Daoy (cell line): ENCODE results near the gene RFNG. TPM values are rescaled to one million over a fixed set of nuclear protein-coding genes. Genes with fewer than 3 reads are reported as not detected.

ENCODE experiments used
- DNase-seq: peaks from one replicate; pipeline ENCODE4 v3.0.0-alpha.2; 2015; ENCODE audit warnings: low read depth
- total RNA-seq: library from RNA; depleted of rRNA; stranded (reverse); fragments of >200 nt; shearing (Covaris generic); gene quantifications from 2 replicates; pipeline ENCODE4 v1.2.3, GENCODE V29; 2014

The RFNG gene
- total RNA-seq, 1 experiment from 2014 or later, result 20.2 TPM

- DNase-seq, result peak; percentile 6
Observed at GRCh38 chr17:82058230-82058854, 6.7 kb upstream of the RFNG start.

DNA sequence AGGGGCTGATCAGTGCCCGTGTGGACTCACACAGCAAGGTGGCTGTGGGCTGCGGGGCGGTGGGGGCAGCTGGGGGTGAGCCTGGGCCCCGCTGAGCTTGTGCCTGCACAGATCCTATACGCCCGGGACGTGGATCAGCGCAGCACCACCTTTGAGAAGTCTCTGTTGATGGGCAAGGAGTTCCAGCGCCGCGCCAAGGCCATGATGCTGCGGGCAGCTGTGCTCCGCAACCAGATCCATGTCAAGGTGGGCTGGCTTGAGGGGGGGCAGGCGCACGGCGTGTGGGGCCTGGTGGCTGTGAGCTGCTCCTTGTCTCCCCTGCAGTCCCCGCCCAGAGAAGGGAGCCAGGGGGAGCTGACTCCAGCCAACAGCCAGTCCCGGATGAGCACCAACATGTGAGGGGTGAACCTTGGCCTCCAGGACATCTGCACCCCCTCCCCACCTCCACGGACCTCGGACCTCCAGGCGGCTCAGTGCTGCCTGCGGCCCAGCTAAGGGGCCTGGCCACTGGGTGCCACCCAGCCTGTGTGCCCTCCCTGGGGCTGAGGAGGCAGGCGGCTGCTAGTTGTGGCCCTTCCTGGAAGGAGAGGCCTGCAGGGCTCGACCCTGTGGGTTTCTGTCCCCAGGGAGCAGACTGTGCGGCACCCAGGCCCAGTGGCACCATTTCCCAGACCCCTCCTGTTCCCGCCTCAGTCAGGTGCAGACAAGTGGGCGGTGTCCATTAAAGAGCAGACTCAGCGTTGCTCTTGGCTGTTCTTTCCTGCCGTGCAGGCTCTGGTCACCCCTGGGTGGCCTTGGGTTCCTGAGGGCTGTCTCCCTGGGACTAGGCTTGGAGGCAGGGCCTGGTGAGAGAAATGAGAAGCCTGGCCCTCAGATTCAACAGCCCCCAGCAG is 5.4 kb upstream of the RFNG start:
- DNase-seq, result peak; percentile 11

GRCh38 chr17:82055965-82056728 is 4.5 kb upstream of the RFNG start:
- DNase-seq, result peak; percentile 5

- DNase-seq, result peak; percentile 9
Observed at GRCh38 chr17:82055023-82055964, 3.7 kb upstream of the RFNG start.

DNA sequence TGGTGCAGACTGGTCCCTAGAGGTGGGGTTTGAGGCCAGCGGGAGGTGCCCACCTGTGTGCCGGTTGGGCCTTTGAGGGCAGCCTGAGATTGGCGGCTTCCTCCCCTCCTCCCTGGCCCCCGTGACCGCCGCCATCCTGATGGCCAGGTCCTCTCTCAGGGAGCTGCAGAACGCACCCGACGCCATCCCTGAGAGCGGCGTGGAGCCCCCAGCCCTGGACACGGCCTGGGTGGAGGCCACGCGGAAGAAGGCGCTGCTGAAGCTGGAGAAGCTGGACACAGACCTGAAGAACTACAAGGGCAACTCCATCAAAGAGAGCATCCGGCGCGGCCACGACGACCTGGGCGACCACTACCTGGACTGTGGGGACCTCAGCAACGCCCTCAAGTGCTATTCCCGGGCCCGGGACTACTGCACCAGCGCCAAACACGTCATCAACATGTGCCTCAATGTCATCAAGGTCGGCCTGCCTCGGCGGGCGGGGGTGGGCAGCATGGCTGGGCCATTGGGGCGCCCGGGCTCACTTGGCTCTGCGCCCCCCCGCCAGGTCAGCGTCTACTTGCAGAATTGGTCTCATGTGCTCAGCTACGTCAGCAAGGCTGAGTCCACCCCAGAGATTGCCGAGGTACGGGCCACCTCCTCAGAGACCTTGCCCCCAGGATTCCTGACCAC is 2.9 kb upstream of the RFNG start:
- peak; percentile 10 for DNase-seq

- DNase-seq, result peak; percentile 6
Observed at GRCh38 chr17:82053556-82054263, 2.1 kb upstream of the RFNG start.

- no peak for DNase-seq
Observed at GRCh38 chr17:82053130-82053529, 1.5 kb upstream of the RFNG start.

DNA sequence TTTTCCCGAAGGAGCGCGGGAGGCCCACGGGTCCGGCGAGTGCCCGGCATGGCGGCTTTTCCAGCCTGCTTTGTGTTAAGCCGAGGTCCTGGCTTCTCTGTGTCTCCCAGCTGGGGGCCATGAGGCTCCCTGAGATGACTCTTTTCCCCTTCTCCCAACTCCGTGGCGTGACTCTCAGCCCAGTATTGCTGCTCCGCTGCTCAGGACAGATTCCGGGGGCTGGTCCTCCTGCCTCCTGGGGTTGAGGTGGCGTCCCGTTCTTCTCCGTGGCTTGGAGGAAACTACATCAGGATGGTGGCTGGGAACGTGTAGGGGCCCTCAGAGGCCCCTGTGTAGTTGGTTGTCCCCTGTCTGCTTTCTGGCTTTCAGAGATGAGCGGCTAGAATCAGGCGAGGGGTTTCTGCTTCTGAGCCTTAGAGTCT is 1.0 kb upstream of the RFNG start:
- peak; percentile 6 for DNase-seq

DNA sequence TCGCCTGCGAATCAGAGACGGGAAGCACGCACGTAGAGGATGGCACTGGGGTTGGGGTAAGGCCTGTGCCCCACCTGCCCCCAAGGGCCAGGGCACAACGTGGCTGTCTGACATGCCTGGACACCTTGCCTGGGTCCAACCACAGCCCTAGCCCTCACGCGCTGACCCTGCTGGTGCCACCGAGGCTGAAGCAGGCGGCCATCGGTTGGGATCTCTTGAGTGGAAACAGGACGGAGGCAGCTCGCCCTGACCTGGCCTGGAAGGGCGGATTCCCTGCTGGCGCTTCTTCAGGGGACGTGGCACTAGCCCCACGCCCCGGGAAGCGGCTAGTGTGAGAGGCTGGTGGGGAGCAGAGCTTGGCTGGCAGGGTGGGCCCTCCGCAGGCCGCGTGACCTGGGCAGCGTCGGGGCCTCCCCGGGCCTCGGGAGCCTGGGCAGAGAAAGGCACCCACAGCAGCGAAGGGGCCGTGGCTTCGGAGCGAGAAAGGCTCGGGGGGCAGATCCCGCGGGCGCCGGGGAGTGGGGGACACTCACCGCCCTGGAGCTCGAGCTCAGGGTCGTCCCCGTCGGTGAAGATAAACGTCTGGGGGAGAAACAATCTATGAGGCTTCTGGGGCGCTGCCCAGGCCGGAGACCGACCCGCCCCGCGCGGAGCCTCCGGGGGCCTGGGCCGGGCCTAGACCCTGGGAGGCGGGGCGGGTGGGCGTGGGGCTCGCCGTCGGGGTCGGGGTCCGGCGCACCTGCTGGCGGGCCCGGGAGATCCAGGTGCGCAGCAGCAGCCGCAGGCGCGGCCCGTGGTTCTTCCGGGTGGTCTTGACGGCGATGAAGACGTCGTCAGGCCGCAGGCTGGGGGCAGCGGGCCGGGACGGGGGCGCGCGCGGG is 610 bp downstream of the RFNG start:
- peak; percentile 9 for DNase-seq

DNA sequence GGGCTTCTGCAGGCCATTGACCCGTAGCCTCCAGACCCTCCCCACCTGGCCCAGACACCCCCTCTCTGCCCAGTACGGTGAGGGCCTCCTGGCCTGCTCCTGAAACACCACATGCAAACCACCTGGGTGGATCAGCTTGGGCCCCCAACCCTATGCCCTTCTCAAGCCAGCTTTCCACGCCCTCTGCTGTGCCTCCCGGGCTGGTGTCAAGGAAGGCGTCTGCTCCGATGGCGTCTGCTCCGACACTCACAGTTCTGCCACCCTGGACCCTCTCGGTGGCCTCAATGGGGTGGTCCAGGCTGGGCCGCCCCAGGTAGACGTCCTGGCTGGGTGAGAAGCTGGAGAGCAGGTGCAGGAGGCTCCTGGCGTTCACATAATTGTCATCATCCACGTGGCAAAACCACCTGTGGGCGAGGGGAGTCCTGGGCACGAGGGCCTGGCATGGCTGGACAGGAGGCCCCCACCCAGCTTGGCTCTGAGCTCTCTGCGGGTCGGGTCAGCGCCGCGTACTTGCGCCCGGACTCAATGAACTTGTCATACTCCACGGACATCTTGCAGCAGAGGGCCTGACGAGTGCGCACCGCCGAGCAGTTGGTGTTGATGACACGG is 1.4 kb downstream of the RFNG start:
- peak; percentile 2 for DNase-seq

- DNase-seq, result no peak
Observed at GRCh38 chr17:82049521-82049971, 2.1 kb downstream of the RFNG start.

DNA sequence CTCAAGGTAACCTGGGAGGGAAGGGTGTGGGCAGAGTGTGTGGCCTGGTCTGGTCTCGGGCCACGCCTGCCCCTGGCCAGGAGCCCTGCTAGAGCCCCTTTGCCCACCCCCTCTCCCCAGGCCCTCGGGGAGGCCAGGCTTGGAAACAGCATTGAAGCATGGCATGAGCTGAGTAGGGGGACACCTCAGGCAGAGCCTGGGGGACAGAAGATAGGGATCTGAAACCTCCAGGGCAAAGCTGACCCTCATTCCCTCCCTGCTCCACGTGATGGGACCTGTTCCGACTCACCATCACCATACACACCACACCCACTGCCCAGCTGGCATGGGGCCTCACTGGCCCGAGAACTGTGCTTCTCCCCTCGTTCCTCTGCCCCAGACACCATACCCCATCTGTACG is 2.5 kb downstream of the RFNG start:
- peak; percentile 1 for DNase-seq

- DNase-seq, result no peak
Observed at GRCh38 chr17:82048571-82048971, 3.0 kb downstream of the RFNG start.

GRCh38 chr17:82047914-82048570 is 3.6 kb downstream of the RFNG start:
- peak; percentile 2 for DNase-seq

DNA sequence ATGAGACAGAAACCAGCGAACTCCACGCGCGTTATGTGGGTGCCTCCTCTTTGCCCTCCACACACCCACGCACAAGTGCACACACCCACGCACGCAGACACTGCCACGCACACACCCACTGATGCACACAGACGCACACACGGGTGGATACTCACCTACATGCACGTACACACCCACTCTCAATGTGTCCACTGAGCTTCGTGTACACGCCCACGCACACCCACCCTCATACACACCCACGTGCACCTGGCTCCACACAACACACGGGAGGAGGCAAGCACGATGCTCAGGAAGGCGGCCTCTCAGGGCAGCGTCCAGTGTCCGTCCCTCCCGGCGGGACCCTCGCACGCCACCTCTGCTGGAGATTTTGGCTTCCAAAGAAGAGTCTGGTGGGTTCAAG is 4.2 kb downstream of the RFNG start:
- DNase-seq, result no peak

GRCh38 chr17:82046903-82047302 is 4.7 kb downstream of the RFNG start:
- DNase-seq, result no peak

- DNase-seq, result no peak
Observed at GRCh38 chr17:82045936-82046484, 5.6 kb downstream of the RFNG start.

GRCh38 chr17:82043507-82043906 is 8.1 kb downstream of the RFNG start:
- no peak for DNase-seq
